ENCODE results near the gene THBS1.

The THBS1 gene

DNA sequence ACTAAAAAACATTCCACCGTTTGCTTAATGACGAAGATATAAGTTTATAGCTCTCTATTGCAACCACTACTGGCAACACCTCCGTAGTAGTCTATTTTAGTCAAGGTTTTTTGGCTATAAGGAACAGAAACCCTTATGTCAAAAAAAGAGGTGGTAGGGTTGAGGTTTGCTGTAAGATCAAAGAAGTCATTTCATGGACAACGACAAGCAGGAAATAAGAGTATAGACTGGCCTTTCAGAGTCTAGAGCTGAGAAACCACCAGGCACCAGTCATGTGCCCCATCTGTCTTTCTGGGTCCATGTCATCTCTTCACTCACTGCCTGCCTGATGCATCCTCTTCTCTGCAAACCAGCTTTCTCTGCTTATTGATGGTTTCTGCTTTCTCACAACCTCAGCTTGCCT lies 42.7 kb downstream of the THBS1 start:
- TF ChIP-seq JUND (IDR thresholded peaks at IDR 0.05; ENCODE audit: low read depth), result no peak
- in situ Hi-C loops (cut with HindIII; ENCODE audit: low pct_unique_long_range_greater_than_20kb, low sequenced_read_pairs), result no loop called here
- DNase-seq (ENCODE audit: low read depth in 1 of 2, low spot score in 1 of 2), result no peak

DNA sequence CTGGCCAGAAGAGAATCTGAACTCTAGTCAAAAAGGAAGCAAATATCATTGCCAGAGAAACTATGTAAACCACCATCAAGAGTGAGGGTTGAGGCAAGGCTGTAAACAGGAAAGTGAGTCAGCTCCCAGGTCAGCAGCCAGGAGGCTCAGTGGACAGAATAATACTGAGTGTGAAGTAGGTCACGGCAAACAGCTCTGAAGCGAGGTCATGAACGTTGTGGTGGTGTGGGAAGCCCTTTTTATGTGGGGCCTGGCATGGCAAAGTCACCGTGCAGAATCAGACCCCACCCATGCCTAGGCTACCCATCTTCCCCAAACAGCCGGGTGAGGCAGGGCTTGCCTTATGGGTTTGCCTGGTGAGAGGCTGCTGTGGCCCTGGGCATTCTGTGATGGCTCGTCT lies 43.9 kb downstream of the THBS1 start:
- no peak for TF ChIP-seq JUND (IDR thresholded peaks at IDR 0.05; ENCODE audit: low read depth)
- no peak for DNase-seq (ENCODE audit: low read depth in 1 of 2, low spot score in 1 of 2)
- in situ Hi-C loops (cut with HindIII; ENCODE audit: low pct_unique_long_range_greater_than_20kb, low sequenced_read_pairs), result no loop called here

DNA sequence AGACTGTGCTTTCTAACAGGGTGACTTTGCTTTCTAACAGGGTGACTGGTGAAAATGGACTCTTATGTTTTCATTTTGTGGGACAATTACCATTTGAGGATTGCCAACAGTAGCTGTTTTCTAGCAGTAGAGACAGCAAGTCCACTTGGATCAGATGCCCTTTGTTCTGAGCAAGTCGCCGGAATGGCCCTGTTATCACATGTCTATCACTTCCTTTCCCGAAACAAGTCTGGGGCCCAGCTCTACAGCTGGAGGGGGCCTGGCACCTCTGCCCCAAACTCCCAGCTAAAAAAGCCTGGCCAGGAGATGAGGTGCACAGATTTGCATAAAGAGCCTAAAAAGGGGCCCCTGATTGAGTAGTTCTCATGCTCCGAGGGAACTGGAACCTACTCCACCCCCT lies 44.6 kb downstream of the THBS1 start:
- no peak for DNase-seq (ENCODE audit: low read depth in 1 of 2, low spot score in 1 of 2)
- in situ Hi-C loops (cut with HindIII; ENCODE audit: low pct_unique_long_range_greater_than_20kb, low sequenced_read_pairs), result no loop called here
- TF ChIP-seq JUND (IDR thresholded peaks at IDR 0.05; ENCODE audit: low read depth), result no peak

DNA sequence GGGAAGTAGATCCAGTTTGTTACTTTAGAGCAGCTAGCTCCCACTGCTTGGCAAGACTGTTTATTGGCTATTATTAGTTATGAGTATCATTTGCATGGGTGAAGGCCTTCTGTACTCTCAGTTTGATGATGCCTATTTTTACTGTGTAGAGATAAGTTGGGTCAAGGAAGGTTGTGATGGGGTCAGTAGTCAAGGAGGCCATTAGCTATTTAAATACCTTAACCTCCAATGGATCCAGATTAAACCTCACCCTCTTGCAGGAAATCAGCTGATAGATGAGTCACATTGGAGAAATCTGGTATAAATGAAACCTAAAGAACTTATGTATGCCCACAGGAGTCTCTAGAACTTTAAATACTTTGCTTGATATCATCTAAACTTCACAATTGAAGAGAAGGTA lies 45.0 kb downstream of the THBS1 start:
- DNase-seq (ENCODE audit: low read depth in 1 of 2, low spot score in 1 of 2), result no peak
- in situ Hi-C loops (cut with HindIII; ENCODE audit: low pct_unique_long_range_greater_than_20kb, low sequenced_read_pairs), result no loop called here
- TF ChIP-seq JUND (IDR thresholded peaks at IDR 0.05; ENCODE audit: low read depth), result no peak

DNA sequence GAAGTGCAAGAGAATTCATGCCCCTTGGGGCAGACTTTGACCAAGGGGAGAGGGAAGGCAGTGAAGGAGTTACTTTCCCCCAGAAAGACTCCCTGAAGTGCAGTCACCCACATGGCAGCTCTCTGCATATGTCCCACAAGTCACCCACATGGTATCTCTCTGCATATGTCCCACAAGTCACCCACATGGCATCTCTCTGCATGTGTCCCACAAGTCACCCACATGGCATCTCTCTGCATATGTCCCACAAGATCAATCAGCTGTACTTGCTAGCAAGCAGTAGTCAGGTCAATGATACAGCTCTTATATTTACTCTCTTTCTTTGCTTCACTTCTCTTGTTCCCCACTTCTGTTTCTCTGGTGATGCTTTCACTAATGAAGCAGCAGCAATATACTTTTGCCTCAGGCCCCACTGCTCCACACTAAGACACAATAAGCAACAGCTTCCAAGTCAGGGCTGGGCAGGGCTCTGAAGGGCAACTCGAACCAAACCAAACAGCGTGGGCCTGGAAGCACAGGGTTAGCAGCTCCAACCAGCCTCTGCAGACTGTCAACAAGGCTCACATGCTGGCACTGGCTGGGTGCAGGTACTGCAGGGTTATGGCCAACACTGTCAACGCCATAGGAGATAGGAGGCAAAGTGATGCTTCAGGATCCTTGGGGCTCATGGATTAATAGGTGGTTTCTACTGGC lies 46.7 kb downstream of the THBS1 start:
- DNase-seq (ENCODE audit: low read depth in 1 of 2, low spot score in 1 of 2), result peak in 1 of 2 experiments; percentile 23
- TF ChIP-seq JUND (IDR thresholded peaks at IDR 0.05; ENCODE audit: low read depth), result no peak
- in situ Hi-C loops (cut with HindIII; ENCODE audit: low pct_unique_long_range_greater_than_20kb, low sequenced_read_pairs), result no loop called here

DNA sequence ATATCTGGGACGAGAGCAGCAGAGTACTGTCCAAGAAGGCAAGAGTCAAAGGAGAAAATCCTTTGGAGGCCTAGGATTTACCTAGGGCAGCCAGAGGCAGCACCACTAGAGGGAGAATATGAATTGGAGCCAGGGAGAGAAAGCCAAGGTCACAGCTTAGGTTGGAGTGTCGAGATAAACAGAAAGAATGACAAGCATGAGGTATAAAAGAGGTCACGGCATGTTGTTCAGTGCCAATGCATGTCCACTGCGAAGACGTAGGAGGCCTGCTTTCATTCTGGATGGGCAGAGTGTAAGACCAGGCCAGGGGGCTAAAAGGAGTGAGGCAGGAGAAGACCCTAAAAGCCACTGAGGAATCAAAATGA lies 47.2 kb downstream of the THBS1 start:
- in situ Hi-C loops (cut with HindIII; ENCODE audit: low pct_unique_long_range_greater_than_20kb, low sequenced_read_pairs), result no loop called here
- no peak for TF ChIP-seq JUND (IDR thresholded peaks at IDR 0.05; ENCODE audit: low read depth)
- DNase-seq (ENCODE audit: low read depth in 1 of 2, low spot score in 1 of 2), result peak in 1 of 2 experiments; percentile 48

DNA sequence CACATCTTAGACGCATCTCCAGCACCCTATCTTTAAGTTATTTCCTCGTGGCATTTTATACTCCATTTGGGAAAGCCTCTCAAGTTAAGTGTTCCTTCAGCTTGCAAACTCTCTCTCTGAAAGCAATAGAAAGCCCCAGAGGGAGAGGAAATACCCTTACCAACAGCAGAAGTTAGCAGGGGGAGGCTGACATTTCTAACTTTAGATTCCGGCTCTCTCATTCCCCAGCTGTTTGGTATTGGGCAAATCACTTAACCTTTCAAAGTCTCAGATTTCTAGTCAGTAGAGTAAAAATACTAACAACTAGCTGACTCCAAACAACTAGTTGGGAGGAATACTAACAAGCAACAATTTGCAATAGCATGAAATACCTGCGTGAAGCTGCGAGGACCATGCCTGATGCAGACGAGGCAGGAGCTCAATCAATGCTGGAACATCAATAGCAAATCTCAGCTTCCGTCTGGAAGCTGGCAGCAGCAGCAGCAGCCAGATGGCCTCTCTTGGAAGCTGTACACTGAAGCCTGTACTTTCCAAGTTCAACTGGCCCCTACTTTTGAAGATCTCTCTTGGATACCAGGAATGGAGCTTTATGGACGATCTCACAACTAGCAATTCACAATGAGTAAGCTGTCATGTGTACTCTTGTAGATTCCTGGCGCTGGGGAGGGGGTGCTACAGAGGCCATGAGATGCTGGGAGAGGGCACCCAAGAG lies 47.8 kb downstream of the THBS1 start:
- no peak for DNase-seq (ENCODE audit: low read depth in 1 of 2, low spot score in 1 of 2)
- TF ChIP-seq JUND (IDR thresholded peaks at IDR 0.05; ENCODE audit: low read depth), result no peak
- in situ Hi-C loops (cut with HindIII; ENCODE audit: low pct_unique_long_range_greater_than_20kb, low sequenced_read_pairs), result no loop called here

DNA sequence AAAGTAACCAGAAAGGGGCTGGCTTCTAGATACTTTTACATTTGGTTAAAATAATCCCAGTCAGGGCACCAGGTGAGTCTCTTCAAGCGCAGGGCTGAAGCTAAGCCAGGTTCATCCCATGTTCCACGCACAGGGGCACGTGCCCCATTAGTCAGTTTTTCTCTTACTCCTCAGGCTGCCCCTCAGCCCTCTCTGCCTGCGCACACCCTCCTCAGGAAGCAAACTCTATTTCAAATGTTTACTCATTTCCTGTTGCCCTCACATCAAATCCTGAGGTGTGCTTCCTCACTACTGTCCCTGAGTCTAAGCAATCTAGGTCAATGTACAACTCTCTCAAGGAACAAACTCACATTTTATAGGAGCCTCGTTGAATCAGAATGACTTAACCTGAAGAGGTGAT lies 48.5 kb downstream of the THBS1 start:
- in situ Hi-C loops (cut with HindIII; ENCODE audit: low pct_unique_long_range_greater_than_20kb, low sequenced_read_pairs), result no loop called here
- DNase-seq (ENCODE audit: low read depth in 1 of 2, low spot score in 1 of 2), result no peak
- TF ChIP-seq JUND (IDR thresholded peaks at IDR 0.05; ENCODE audit: low read depth), result no peak

DNA sequence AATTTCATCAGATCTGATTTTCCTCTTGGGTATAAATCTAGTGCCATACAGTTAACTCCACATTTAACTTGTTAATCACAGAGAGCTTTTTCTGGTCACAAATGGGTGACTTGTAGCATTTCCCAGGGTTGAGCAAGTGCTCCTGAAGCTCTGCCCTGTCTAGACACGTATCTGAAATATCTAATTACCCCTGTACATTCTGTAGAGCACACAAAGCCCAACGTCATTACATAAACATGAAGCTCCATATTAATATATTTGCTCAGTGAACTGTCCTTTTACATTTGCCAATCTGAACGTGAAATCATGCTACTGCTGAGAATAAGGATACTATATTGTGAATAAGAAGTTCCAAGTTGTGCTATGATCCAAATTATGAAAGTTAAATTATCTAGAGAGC lies 49.0 kb downstream of the THBS1 start:
- TF ChIP-seq JUND (IDR thresholded peaks at IDR 0.05; ENCODE audit: low read depth), result no peak
- in situ Hi-C loops (cut with HindIII; ENCODE audit: low pct_unique_long_range_greater_than_20kb, low sequenced_read_pairs), result no loop called here
- DNase-seq (ENCODE audit: low read depth in 1 of 2, low spot score in 1 of 2), result peak in 1 of 2 experiments; percentile 30

DNA sequence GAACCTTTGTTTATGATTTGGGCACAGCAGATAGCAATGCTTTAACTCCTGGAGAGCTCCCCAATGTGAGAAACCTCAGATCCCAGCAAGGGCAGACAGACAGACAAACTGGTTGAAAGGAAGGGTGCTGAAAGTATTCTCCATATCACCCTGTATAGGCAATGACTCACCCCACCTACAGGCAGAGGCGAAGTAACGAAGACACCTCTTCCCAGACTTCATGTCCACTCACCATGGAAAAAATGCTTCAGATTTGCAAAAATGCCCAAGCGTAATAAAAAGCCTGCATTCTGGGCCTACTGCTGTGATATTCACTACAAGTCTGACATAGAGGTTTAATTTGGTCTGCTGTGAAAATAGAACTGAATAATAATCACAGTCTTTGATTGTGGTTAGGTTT lies 50.5 kb downstream of the THBS1 start:
- in situ Hi-C loops (cut with HindIII; ENCODE audit: low pct_unique_long_range_greater_than_20kb, low sequenced_read_pairs), result no loop called here
- no peak for DNase-seq (ENCODE audit: low read depth in 1 of 2, low spot score in 1 of 2)
- TF ChIP-seq JUND (IDR thresholded peaks at IDR 0.05; ENCODE audit: low read depth), result no peak

DNA sequence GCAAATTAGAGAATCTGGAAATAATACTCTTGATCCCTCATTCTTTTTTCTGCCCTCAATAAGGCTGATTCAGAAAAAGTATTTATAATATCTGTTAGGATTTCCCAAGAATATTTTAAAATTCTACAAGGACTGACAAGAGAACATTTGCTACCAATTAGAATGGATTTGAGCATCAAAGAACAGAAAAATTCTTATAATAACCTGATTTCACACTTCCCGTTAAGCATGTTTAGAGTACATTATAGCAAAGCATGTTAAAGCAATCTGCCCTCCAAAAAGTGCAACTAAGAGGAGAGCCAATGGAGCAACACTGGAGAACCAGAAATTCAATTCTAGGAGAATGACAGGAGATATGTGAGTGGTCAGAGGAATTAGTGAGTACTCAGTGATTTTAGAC lies 57.2 kb downstream of the THBS1 start:
- DNase-seq (ENCODE audit: low read depth in 1 of 2, low spot score in 1 of 2), result no peak
- TF ChIP-seq JUND (IDR thresholded peaks at IDR 0.05; ENCODE audit: low read depth), result no peak
- in situ Hi-C loops (cut with HindIII; ENCODE audit: low pct_unique_long_range_greater_than_20kb, low sequenced_read_pairs), result no loop called here

DNA sequence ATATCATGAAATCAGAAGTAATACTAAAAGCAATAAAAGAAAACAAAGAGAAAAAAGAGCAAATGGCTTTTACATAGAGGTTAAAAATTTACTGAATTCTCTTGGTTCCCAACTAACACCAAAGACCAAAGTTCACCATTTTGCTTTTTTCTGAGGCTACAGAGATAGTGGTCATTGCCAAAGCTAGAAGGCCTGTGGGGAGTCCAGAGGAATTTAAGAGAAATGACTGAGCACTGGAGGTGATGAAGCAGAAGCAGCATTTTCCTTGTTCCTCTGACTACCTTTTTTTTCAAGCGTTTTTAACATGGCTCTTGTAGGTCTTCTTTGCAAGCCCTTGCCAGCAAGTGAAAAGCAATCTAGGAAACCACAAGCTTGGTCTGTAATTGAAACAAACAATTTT lies 58.2 kb downstream of the THBS1 start:
- in situ Hi-C loops (cut with HindIII; ENCODE audit: low pct_unique_long_range_greater_than_20kb, low sequenced_read_pairs), result no loop called here
- no peak for DNase-seq (ENCODE audit: low read depth in 1 of 2, low spot score in 1 of 2)
- TF ChIP-seq JUND (IDR thresholded peaks at IDR 0.05; ENCODE audit: low read depth), result no peak

DNA sequence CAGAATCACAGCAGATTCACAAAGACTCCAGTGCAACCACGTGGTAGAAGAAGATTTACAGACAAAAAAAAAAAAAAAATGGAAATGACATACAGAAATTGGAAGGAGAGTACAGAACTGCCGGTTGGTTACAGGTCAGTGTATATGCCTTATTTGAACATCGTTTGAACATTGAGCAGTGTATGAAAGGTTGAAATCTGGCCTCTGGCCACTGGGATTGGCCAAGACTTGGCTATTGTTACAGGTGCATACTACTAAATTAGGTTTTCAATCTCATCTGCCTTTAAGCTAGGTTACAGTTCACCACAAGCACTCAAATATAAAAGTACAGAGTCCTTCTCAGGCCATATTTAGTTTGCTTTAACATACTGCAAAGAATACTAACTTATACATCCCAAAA lies 59.8 kb downstream of the THBS1 start:
- in situ Hi-C loops (cut with HindIII; ENCODE audit: low pct_unique_long_range_greater_than_20kb, low sequenced_read_pairs), result no loop called here
- DNase-seq (ENCODE audit: low read depth in 1 of 2, low spot score in 1 of 2), result peak in 1 of 2 experiments; percentile 79
- no peak for TF ChIP-seq JUND (IDR thresholded peaks at IDR 0.05; ENCODE audit: low read depth)
